SHP77 (cell line): ENCODE data around the gene BAG3.
"Not testable (repeated sequence)": the region's sequence is repeated elsewhere in the genome, so short reads cannot be mapped to it uniquely, and the experiment has no call there.

Experiments used
- DNase-seq, 2 experiments: peaks; one replicate each; lab custom pipeline; 2025; lab: John Stamatoyannopoulos, UW

Gene BAG3

GRCh38 chr10:119650692-119651513 is at the start of gene BAG3:
Gene BAG3, plus strand, starts transcription at chr10:119651380. Its CDS starts 296 bp downstream, at chr10:119651676.
- peak; percentile 65 to 86 for DNase-seq

GRCh38 chr10:119602241-119603095 is 48.7 kb upstream of the BAG3 start:
- DNase-seq, result peak; percentile 18 to 41

DNA sequence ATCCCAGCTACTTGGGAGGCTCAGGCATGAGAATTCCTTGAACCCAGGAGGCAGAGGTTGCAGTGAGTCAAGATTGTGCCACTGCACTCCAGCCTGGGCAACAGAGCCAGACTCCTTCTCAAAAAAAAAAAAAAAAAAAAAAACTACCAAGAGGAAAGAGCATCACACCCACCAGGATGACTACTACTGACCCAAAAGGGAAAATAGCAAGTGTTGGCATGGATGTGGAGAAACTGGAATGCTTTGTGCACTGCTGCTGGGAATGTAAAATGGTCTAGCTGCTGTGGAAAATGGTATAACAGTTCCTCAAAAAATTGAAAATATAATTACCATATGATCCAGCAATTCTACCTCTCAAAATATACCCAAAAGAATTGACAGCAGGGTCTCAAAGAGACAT is 46.7 kb upstream of the BAG3 start:
- no peak for DNase-seq

- peak in 1 of 2 experiments; percentile 61 for DNase-seq
Observed at GRCh38 chr10:119608316-119609155, 42.6 kb upstream of the BAG3 start.

DNA sequence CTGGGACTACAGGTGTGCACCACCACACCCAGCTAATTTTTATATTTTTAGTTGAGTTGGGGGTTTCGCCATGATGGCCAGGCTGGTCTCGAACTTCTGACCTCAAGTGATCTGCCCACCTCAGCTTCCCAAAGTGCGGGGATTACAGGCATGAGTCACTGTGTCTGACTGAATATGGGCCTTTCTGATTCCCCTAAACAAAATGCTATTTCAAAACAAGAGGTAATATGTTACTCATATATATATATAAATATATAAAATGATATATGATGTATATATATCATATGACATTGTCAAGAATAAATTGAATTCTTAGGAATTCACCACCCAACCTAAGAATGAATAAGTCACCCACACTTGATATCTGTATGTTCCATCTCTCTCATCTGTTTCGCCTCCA is 41.7 kb upstream of the BAG3 start:
- no peak for DNase-seq

DNA sequence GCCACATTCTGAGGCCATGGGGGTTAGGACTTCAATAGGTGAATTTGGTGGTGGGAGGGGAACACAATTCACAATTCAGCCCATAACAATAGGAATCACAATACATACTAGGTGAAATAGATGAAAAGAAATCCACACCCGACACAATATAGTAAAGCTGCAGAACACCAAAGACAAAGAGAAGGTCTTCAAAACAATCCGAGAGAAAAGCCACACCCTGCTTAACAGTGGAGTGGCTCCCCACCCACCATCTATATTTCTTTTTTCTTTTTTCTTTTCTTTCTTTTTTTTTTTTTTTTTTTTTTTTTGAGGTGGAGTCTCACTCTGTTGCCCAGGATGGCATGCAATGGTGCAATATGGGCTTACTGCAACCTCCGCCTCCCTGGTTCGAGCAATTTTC is 39.7 kb upstream of the BAG3 start:
- DNase-seq, result no peak

GRCh38 chr10:119613741-119614140 is 37.4 kb upstream of the BAG3 start:
- DNase-seq, result no peak

DNA sequence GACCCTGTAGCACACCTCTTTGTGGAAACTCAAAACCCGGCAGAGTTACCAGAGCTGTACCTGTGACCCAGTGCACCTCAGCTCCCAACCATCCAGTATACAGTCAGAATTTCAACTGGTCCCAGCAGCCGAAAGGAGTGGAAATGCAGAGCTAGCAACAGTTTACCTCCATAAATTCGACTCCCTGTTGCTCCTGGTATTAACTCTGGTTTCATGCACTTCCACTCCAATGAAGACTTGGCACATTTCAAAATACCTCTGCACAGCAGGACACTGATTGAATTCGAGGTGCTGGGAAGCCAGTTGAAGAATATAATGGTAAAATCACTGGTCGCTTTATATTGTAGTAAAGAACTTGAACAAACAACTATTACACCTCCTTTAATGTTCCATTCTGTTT is 36.5 kb upstream of the BAG3 start:
- DNase-seq, result no peak

DNA sequence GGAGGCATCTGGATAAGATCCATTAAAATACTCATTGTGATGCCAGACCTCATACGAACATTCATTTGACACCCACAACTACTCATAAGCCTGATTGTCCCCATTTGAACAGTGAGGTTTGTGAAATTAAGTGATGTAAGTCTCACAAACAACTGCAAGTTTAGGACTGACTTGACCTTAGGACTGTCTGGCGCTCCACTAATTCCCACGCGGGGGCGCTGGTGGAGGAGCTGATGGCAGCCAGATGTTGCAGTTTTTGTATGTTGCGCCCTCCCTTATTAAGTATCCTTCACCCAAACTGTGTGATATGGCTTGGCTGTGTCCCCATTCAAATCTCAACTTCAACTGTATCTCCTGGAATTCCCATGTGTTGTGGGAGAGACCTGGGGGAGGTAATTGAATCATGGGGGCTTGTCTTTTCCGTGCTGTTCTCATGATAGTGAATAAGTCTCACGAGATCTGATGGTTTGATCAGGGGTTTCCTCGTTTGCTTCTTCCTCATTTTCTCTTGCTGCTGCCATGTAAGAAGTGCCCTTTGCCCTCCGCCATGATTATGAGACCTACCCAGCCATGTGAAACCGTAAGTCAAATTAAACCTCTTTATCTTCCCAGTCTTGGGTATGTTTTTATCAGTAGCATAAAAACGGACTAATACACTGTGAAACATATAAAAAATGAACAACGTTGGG is 34.2 kb upstream of the BAG3 start:
- DNase-seq, result no peak

DNA sequence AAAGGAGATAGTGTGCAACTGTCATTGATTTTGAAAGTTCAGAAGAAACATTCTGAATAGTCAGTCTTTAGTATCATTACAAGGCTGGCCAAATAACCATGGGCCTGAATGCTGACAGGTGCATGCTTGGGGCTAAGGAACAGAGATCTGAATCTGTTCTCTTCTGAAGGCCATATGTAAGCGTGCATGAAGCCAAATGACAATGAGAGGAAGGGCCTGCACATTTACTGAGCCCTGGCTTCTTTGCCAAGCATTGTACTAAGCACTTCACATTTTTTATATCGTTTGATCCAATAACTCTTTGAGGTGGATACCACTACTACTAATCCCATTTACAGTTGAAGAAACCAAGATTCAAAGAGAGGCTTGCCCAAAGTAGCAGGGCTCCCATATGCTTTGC is 32.0 kb upstream of the BAG3 start:
- DNase-seq, result no peak

DNA sequence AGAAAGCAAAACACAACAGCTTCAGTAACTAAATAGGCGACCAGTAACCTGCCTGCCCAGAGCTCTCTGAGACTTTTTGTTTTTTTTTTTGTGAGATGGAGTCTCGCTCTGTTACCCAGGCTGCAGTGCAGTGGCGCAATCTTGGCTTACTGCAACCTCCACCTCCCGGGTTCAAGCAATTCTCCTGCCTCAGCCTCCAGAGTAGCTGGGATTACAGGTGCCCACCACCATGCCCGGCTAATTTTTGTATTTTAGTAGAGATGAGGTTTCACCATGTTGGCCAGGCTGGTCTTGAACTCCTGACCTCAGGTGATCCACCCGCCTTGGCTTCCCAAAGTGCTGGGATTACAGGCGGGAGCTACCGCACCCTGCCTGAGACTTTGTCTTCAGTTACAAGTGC is 31.4 kb upstream of the BAG3 start:
- DNase-seq, result not testable (repeated sequence)

GRCh38 chr10:119620241-119621077 is 30.7 kb upstream of the BAG3 start:
- DNase-seq, result no peak

DNA sequence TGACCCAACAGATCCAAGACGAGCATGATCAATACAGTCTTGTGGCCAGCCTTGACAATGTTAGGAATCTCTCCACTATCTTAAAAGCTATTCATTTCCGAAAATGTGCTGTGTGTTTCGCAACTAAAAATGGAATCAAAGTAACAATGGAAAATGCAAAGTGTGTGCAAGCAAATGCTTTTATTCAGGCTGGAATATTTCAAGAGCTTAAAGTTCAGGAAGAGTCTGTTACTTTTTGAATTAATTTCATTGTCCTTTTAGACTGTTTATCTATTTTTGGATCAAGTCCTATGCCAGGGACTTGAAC is 30.1 kb upstream of the BAG3 start:
- DNase-seq, result no peak

DNA sequence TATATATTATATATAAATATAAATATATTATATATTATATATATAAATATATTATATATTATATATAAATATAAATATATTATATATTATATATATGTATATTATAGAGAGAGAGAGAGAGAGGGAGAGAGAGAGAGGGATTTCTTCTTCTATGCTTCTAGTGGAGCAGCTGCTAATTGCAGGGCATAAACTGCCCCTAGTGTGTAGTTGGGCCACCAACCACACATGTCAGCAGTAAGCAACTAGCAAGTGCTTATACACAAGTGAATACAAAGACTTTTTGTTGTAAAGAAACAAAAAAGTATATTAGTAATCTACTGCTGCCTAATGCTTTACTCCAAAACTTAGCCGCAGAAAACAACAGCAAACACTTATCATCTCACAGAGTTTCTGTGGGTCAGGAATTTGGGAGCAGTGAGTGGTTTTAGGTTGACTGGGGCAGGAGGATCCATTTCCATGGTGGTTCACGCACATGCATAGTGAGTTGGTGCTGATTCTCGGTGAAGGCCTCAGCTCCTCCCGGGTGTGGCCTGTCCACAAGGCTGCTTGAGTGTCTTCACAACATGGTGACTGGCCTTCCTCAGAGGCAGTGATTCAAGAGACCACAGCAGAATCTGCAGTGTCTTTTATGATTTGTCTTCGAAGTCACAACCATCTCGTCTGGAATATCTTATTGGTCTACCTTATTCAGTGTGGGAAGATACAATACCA is 25.5 kb upstream of the BAG3 start:
- DNase-seq, result no peak

DNA sequence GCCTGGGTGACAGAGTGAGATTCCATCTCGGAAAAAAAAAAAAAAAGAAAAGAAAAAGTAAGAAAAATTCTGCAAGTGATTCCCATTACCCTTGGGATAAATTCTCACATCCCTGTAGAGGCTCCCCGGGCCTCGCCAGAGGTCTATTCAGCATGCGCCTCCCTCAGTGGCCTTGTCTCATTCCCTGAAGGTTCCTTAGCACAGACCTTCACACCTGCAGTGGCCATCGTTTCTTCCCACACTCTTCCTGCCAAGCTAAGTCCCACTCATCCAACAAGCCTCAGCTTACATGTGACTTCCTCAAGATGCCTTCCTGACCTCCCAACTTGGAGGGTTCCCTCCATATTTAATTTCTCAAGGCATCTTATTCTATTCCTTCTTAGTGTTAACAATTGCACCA is 20.9 kb upstream of the BAG3 start:
- DNase-seq, result no peak

DNA sequence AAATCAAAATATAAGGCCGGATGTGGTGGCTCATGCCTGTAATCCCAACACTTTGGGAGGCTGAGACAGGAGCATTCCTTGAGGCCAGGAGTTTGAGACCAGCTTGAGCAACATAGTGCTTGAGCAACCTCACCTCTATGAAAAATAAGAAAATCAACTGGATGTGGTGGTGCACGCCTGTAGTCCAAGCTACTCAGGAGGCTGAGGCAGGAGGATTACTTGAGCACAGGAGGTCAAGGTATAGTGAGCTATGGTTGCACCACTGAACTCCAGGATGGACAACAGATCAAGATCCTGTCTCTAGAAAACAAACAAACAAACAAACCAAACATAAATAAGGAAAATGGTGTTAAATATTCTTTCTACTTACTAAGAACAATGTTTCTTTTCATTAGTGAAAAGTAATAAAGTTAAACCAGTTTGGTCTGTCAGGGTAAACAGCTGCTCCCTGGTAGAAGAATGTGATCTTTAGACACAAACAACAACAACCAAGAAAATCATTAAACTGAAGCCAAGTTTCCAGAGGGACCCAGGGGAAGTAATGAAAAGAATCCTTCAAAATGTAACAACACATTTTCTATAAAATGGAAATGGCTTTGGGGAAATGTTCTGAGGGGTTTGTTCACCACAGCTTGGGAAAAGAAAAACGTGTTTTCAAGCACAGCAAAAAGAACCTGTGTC is 17.5 kb upstream of the BAG3 start:
- no peak for DNase-seq

DNA sequence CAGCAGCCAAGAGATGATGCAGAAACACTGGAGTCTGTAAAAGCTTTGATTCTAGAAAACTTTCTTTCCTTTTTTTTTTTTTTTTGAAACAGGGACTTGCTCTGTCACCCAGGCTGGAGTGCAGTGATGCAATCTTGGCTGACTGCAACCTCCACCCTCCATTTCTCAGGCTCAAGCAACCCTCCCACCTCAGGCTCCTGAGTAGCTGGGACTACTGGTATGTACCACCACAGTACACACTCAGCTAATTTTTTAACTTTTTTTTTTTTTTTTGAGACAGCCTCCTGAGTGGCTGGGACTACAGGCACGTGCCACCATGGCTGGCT is 17.0 kb upstream of the BAG3 start:
- DNase-seq, result no peak

- DNase-seq, result no peak
Observed at GRCh38 chr10:119637631-119638030, 13.5 kb upstream of the BAG3 start.

DNA sequence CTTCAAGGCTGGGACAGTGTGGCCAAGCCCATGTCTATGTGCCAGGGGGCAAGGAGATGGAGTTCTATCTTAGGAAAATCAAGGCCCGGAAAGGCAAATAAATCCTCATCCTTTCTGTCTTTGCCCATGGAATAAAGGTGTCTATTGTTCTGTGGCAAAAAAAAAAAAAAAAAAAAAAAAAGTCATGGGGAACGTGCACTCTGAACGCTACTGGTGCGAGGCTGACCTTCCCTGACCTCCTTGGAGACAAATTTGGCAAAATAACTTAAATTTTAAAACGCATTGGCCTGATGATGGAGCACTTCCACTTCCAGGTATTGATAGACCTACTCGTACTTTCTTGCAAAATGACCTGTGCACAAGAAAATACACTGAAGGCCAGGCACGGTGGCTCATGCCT is 12.2 kb upstream of the BAG3 start:
- DNase-seq, result no peak

- no peak for DNase-seq
Observed at GRCh38 chr10:119640384-119640783, 10.8 kb upstream of the BAG3 start.
